HG02571 (cell line): ENCODE results near the gene ANKRD11.

Experiments
- ATAC-seq: cut with Tn5 transposase; IDR thresholded peaks from one replicate; pipeline ENCODE4 v1.9.1; 2021; ENCODE audit warnings: mild to moderate bottlenecking, moderate library complexity; ENCODE audit not compliant: unreplicated experiment

Gene ANKRD11

GRCh38 chr16:89319886-89320781 lies 170.2 kb downstream of the ANKRD11 start:
- ATAC-seq, result no peak

GRCh38 chr16:89319631-89319885 lies 170.8 kb downstream of the ANKRD11 start:
- ATAC-seq, result no peak

GRCh38 chr16:89318871-89319630 lies 171.3 kb downstream of the ANKRD11 start:
- ATAC-seq, result no peak

- ATAC-seq, result no peak
Observed at GRCh38 chr16:89318430-89318758, 172.0 kb downstream of the ANKRD11 start.

- no peak for ATAC-seq
Observed at GRCh38 chr16:89317729-89318429, 172.5 kb downstream of the ANKRD11 start.

GRCh38 chr16:89317101-89317671 lies 173.2 kb downstream of the ANKRD11 start:
- ATAC-seq, result no peak

- ATAC-seq, result no peak
Observed at GRCh38 chr16:89316701-89317100, 173.7 kb downstream of the ANKRD11 start.

- no peak for ATAC-seq
Observed at GRCh38 chr16:89315791-89316581, 174.4 kb downstream of the ANKRD11 start.

- no peak for ATAC-seq
Observed at GRCh38 chr16:89315271-89315670, 175.1 kb downstream of the ANKRD11 start.

GRCh38 chr16:89314854-89315253 lies 175.5 kb downstream of the ANKRD11 start:
- no peak for ATAC-seq

- no peak for ATAC-seq
Observed at GRCh38 chr16:89314357-89314756, 176.0 kb downstream of the ANKRD11 start.

- ATAC-seq, result no peak
Observed at GRCh38 chr16:89313583-89313982, 176.8 kb downstream of the ANKRD11 start.

- ATAC-seq, result no peak
Observed at GRCh38 chr16:89312598-89313299, 177.6 kb downstream of the ANKRD11 start.

- ATAC-seq, result no peak
Observed at GRCh38 chr16:89312194-89312593, 178.2 kb downstream of the ANKRD11 start.

GRCh38 chr16:89311636-89312035 lies 178.7 kb downstream of the ANKRD11 start:
- no peak for ATAC-seq

- ATAC-seq, result no peak
Observed at GRCh38 chr16:89309438-89310122, 180.8 kb downstream of the ANKRD11 start.

- no peak for ATAC-seq
Observed at GRCh38 chr16:89308391-89309333, 181.7 kb downstream of the ANKRD11 start.

- ATAC-seq, result no peak
Observed at GRCh38 chr16:89307421-89307805, 182.9 kb downstream of the ANKRD11 start.
